Fibroblast of lung (primary cell): Measurements from ENCODE around the gene USP32.

Experiments
- EZH2 ChIP-seq: IDR thresholded peaks from 2 replicates; pipeline ENCODE4 v1.5.1; 2012; ENCODE audit warnings: low read length, control low read depth, mild to moderate bottlenecking; ENCODE audit errors: missing control alignments
- TF ChIP-seq, protein P1 (sequence below), 2 donors: IDR thresholded peaks in 1 of 2; conservative IDR thresholded peaks in 1 of 2; 1 replicate in 1 of 2; 2 replicates in 1 of 2; pipeline ENCODE4 v1.5.1; 2011 to 2012; ENCODE audit warnings: low read length in 2 of 2, control low read depth in 1 of 2, inconsistent platforms in 1 of 2, low read depth in 1 of 2, mild to moderate bottlenecking in 1 of 2

GRCh38 chr17:60412701-60413100 lies 20.8 kb upstream of the USP32 start:
- TF ChIP-seq, protein P1, sequence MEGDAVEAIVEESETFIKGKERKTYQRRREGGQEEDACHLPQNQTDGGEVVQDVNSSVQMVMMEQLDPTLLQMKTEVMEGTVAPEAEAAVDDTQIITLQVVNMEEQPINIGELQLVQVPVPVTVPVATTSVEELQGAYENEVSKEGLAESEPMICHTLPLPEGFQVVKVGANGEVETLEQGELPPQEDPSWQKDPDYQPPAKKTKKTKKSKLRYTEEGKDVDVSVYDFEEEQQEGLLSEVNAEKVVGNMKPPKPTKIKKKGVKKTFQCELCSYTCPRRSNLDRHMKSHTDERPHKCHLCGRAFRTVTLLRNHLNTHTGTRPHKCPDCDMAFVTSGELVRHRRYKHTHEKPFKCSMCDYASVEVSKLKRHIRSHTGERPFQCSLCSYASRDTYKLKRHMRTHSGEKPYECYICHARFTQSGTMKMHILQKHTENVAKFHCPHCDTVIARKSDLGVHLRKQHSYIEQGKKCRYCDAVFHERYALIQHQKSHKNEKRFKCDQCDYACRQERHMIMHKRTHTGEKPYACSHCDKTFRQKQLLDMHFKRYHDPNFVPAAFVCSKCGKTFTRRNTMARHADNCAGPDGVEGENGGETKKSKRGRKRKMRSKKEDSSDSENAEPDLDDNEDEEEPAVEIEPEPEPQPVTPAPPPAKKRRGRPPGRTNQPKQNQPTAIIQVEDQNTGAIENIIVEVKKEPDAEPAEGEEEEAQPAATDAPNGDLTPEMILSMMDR (conservative IDR thresholded peaks at IDR 0.05 in 1 of 2, IDR thresholded peaks at IDR 0.05 in 1 of 2; ENCODE audit: low read depth in 1 of 2, low read length in 2 of 2): no peak
- TF ChIP-seq EZH2: no peak
